ENCODE results near the gene ACTRT2. TPM values are rescaled to one million over a fixed set of nuclear protein-coding genes. Genes with fewer than 3 reads are reported as not detected.

The ACTRT2 gene
- total RNA-seq, 1 experiment from 2014 or later: not detected

DNA sequence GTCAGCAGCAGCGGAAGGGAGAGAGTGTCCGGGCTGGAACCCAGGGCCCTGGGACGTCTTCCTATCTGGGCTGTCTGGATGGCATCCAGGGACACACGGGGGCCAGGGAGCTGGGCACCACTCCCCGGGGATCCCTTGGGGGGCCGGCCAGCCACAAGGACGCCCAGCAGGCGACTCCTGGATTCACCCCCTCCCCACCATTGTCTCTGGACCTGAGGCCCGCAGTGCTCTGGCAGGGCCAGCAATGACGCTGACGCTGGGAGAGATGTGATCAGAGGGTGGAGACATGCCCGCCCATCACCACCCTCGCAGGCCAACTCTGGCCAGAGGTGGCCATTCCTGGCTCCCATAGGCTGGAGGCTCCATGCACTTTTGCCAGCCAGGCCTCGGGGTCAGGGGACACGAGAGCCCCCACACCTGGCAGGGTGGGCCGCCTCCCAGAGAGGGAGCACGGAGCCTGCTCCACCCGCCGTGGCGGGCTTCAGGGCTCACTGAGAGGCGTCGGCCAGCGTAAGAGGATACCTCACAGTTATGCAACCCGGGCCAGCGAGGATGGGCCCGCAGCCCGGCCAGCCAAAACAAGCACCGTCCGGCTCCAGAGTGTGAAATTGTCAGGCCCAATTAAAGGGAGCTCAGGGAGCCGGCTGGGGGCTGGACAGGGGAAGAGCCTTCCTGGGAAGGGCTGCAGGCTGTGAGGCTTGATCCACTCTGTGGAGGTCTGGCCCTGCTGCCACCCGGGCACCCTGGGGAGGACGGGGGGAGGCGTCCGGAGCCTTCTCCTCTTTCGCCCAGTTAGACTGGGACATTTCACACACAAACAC is 10.3 kb downstream of the ACTRT2 start:
- H4K20me1 ChIP-seq (ENCODE audit: control insufficient read depth, insufficient read depth, insufficient read length): no peaks in the 10 kb centered on the region
- H3K18ac ChIP-seq (ENCODE audit: insufficient read length, low read depth, low read length): no peak overlapping the region
- no peak overlapping the region for H3T11ph ChIP-seq (ENCODE audit: low read length)
- H4K91ac ChIP-seq (ENCODE audit: insufficient read length, low read depth, low read length): no peak overlapping the region
- H3K9me3 Mint-ChIP-seq: peaks cover 0 to 26% of the 10 kb centered on the region in 2 experiments; a peak in 2 of 5 replicates
- no peak overlapping the region for H3K14ac ChIP-seq (ENCODE audit: insufficient read depth, low read length)
- no peak overlapping the region for H3K27ac Mint-ChIP-seq
- H3K23me2 ChIP-seq (ENCODE audit: insufficient read length, low read depth, low read length, poor library complexity, severe bottlenecking): no peaks in the 10 kb centered on the region
- no peak overlapping the region for H3K56ac ChIP-seq (ENCODE audit: insufficient read length, low read depth, low read length)
- H3K27me3 Mint-ChIP-seq (ENCODE audit: low read depth): peaks cover 4% of the 10 kb centered on the region
- H3K4me1 Mint-ChIP-seq: peaks cover 0 to 2% of the 10 kb centered on the region in 2 experiments; a peak in 1 of 4 replicates
- no CpG with 5 or more reads among the region's 35 CpGs for WGBS (ENCODE audit: extremely low coverage, insufficient read length, low lambda C conversion rate)
- H3K27me3 ChIP-seq (ENCODE audit: insufficient read depth, low read length): no peaks in the 10 kb centered on the region
- no peaks in the 10 kb centered on the region for H3K4me1 ChIP-seq (ENCODE audit: insufficient read depth, low read length)
- peak; percentile 8 for DNase-seq
- no peaks in the 10 kb centered on the region for H3K79me1 ChIP-seq (ENCODE audit: insufficient read depth, low read depth, low read length, poor library complexity, severe bottlenecking)
- no peak overlapping the region for H2BK120ac ChIP-seq (ENCODE audit: low read depth, low read length, poor library complexity, severe bottlenecking)
- peaks cover 2% of the 10 kb centered on the region for H3K9me3 ChIP-seq (ENCODE audit: control insufficient read depth, low read depth, low read length)
- no peak overlapping the region for H3K4me2 ChIP-seq (ENCODE audit: insufficient read depth, insufficient read length, low read length)
- H4K5ac ChIP-seq (ENCODE audit: insufficient read length, low read depth, low read length): no peak overlapping the region
- peaks cover 0 to 6% (median 0%) of the 10 kb centered on the region in 3 experiments; a peak in 2 of 7 replicates for H3K36me3 Mint-ChIP-seq (ENCODE audit: insufficient read depth in 1 of 3, low read depth in 3 of 3)
- H2BK12ac ChIP-seq (ENCODE audit: insufficient read length, low read depth, low read length): no peak overlapping the region
- H3K4me3 Mint-ChIP-seq: no peak overlapping the region
- no peak overlapping the region for H4K8ac ChIP-seq (replicated peaks; ENCODE audit: insufficient read length, low read depth, low read length)
- H3K4ac ChIP-seq (ENCODE audit: low read depth, low read length): no peak overlapping the region
- TF ChIP-seq, protein P1, sequence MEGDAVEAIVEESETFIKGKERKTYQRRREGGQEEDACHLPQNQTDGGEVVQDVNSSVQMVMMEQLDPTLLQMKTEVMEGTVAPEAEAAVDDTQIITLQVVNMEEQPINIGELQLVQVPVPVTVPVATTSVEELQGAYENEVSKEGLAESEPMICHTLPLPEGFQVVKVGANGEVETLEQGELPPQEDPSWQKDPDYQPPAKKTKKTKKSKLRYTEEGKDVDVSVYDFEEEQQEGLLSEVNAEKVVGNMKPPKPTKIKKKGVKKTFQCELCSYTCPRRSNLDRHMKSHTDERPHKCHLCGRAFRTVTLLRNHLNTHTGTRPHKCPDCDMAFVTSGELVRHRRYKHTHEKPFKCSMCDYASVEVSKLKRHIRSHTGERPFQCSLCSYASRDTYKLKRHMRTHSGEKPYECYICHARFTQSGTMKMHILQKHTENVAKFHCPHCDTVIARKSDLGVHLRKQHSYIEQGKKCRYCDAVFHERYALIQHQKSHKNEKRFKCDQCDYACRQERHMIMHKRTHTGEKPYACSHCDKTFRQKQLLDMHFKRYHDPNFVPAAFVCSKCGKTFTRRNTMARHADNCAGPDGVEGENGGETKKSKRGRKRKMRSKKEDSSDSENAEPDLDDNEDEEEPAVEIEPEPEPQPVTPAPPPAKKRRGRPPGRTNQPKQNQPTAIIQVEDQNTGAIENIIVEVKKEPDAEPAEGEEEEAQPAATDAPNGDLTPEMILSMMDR (conservative IDR thresholded peaks at IDR 0.05): no peak
- no peak overlapping the region for H2BK5ac ChIP-seq (ENCODE audit: insufficient read length, low read length)
- H2AFZ ChIP-seq (ENCODE audit: low read length): no peak overlapping the region
- H3K9ac ChIP-seq (ENCODE audit: extremely low read depth, insufficient read length, low read length): no peak overlapping the region
- H2AK5ac ChIP-seq (ENCODE audit: insufficient read length, low read length): no peak overlapping the region
- H3K23ac ChIP-seq (ENCODE audit: insufficient read length, low read depth, low read length): no peak overlapping the region
- no peak overlapping the region for H2BK15ac ChIP-seq (ENCODE audit: low read depth, low read length)
- no peaks in the 10 kb centered on the region for H3K79me2 ChIP-seq (ENCODE audit: insufficient read depth, low read length)
- no peak overlapping the region for H2BK20ac ChIP-seq (ENCODE audit: low read depth, low read length, poor library complexity, severe bottlenecking)
- H3K27ac ChIP-seq (ENCODE audit: insufficient read length, low read depth, low read length): no peak overlapping the region
